ENCODE data around the gene GIGYF1.
"Not testable (repeated sequence)": the region's sequence is repeated elsewhere in the genome, so short reads cannot be mapped to it uniquely, and the experiment has no call there.

GIGYF1 gene

GRCh38 chr7:100671353-100672327, 22.4 kb downstream of the GIGYF1 start:
- no peak for DNase-seq

GRCh38 chr7:100670074-100670473, 24.0 kb downstream of the GIGYF1 start:
- DNase-seq = no peak

GRCh38 chr7:100669106-100669505, 24.9 kb downstream of the GIGYF1 start:
- not testable (repeated sequence) for DNase-seq

- DNase-seq = no peak
Measured at GRCh38 chr7:100668069-100668449, 26.0 kb downstream of the GIGYF1 start.

- DNase-seq = no peak
Measured at GRCh38 chr7:100667331-100668068, 26.6 kb downstream of the GIGYF1 start.

GRCh38 chr7:100665168-100665726, 28.8 kb downstream of the GIGYF1 start:
- no peak for DNase-seq

GRCh38 chr7:100662194-100662776, 31.8 kb downstream of the GIGYF1 start:
- DNase-seq = not testable (repeated sequence)

GRCh38 chr7:100655908-100656674, 38.0 kb downstream of the GIGYF1 start, which contains the start of gene ACTL6B:
Gene ACTL6B (minus strand): TSS chr7:100656448. CDS start chr7:100656354, 94 bp downstream.
- DNase-seq = no peak

- no peak for DNase-seq
Measured at GRCh38 chr7:100654908-100655831, 38.9 kb downstream of the GIGYF1 start.

- DNase-seq = no peak
Measured at GRCh38 chr7:100649826-100650565, 44.1 kb downstream of the GIGYF1 start.

- no peak for DNase-seq
Measured at GRCh38 chr7:100642534-100642907, 51.5 kb downstream of the GIGYF1 start.

GRCh38 chr7:100641860-100642533, 52.1 kb downstream of the GIGYF1 start:
- no peak for DNase-seq

- no peak for DNase-seq
Measured at GRCh38 chr7:100641463-100641859, 52.6 kb downstream of the GIGYF1 start, which contains the start of gene TFR2. Gene TFR2 (minus strand): TSS chr7:100641552. CDS start chr7:100641509, 43 bp downstream.

GRCh38 chr7:100640517-100641440, 53.3 kb downstream of the GIGYF1 start:
- no peak for DNase-seq

GRCh38 chr7:100639995-100640516, 54.0 kb downstream of the GIGYF1 start:
- DNase-seq = no peak

GRCh38 chr7:100632951-100633717, 60.9 kb downstream of the GIGYF1 start:
- no peak for DNase-seq

GRCh38 chr7:100630066-100630465, 64.0 kb downstream of the GIGYF1 start:
- no peak for DNase-seq
